RWPE2 (cell line): ENCODE measurements around the gene SH3RF1.

Experiments used
- ATAC-seq: fragments of 200-7000 bp; cut with Tn5 transposase; 3 replicates; pipeline ENCODE4 v1.9.1; 2021; ENCODE audit warnings: low read depth
- DNase-seq: peaks from one replicate; pipeline ENCODE4 v3.0.0-alpha.2; 2020; ENCODE audit warnings: low spot score
- H3K27ac ChIP-seq: fragments of 450-650 bp; 2 replicates; pipeline ENCODE4 v1.5.1; 2017; ENCODE audit warnings: mild to moderate bottlenecking; ENCODE audit not compliant: poor library complexity, severe bottlenecking
- H3K27me3 ChIP-seq: fragments of 250-450 bp; sonication (Bioruptor Pico); 2 replicates; pipeline ENCODE4 v1.5.1; 2021; ENCODE audit warnings: mild to moderate bottlenecking, moderate library complexity; ENCODE audit not compliant: insufficient read depth, poor library complexity, severe bottlenecking
- H3K36me3 ChIP-seq: fragments of 250-450 bp; sonication (Bioruptor Pico); 2 replicates; pipeline ENCODE4 v1.5.1; 2020; ENCODE audit warnings: low read depth, mild to moderate bottlenecking, moderate library complexity
- H3K4me1 ChIP-seq: fragments of 250-450 bp; sonication (Bioruptor Pico); 2 replicates; pipeline ENCODE4 v1.5.1; 2021; ENCODE audit warnings: mild to moderate bottlenecking, moderate library complexity; ENCODE audit not compliant: insufficient read depth, poor library complexity, severe bottlenecking
- H3K4me3 ChIP-seq: fragments of 250-450 bp; sonication (Bioruptor Pico); 2 replicates; pipeline ENCODE4 v1.5.1; 2021; ENCODE audit warnings: mild to moderate bottlenecking, moderate library complexity; ENCODE audit not compliant: severe bottlenecking
- H3K9me3 ChIP-seq: fragments of 250-450 bp; sonication (Bioruptor Pico); 2 replicates; pipeline ENCODE4 v1.5.1; 2021; ENCODE audit warnings: mild to moderate bottlenecking, moderate library complexity; ENCODE audit not compliant: severe bottlenecking
- CTCF ChIP-seq: fragments of 450-650 bp; IDR thresholded peaks from one replicate; pipeline ENCODE4 v1.5.1; 2017; ENCODE audit warnings: mild to moderate bottlenecking, moderate library complexity; ENCODE audit not compliant: poor library complexity, severe bottlenecking

The SH3RF1 gene

DNA sequence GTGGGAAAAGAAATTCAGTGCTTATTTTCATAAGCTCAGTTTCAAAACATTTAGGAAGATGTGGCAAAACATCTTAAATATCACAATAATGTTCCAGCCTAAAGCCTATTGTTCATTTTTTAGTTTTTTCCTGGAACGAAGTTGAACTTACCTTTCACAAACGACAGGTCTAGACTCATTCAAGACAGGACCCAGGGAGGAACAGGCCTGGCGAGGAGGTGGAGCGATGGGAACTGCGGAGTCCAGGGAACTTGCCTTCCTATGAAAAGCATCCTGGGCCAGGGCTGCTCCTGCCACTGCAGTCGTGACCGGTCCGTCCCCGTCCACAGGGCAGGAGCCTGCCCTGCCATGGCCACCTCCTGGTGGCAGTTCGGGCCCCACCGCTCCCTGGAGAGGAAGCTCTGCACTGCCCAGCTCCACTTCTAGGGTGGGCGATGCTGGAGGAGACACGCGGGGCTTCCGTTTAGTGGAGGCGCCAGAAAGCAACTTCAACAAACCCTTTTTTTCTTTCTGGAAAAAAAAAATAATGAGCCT is 164.0 kb downstream of the SH3RF1 start:
- H3K27ac ChIP-seq, result no peak overlapping the region

GRCh38 chr4:169105620-169106019 is 165.1 kb downstream of the SH3RF1 start:
- TF ChIP-seq CTCF, result no peak
- H3K9me3 ChIP-seq, result no peaks in the 10 kb centered on the region
- H3K27ac ChIP-seq, result peak overlapping the region; percentile 35
- H3K4me3 ChIP-seq, result no peak overlapping the region
- H3K27me3 ChIP-seq, result no peaks in the 10 kb centered on the region
- H3K36me3 ChIP-seq, result peaks cover 54% of the 10 kb centered on the region
- ATAC-seq (no peak), DNase-seq (no peak)
- H3K4me1 ChIP-seq, result peaks cover 12% of the 10 kb centered on the region

More for the DNA sequence above, 164.0 kb downstream of the SH3RF1 start:
- Histone ChIP-seq H3K4me3 (no peak overlapping the region), H3K36me3 (peaks cover 54% of the 10 kb centered on the region), H3K9me3 (no peaks in the 10 kb centered on the region), H3K4me1 (peaks cover 12% of the 10 kb centered on the region), H3K27me3 (no peaks in the 10 kb centered on the region)
- no peak for ATAC-seq
- DNase-seq, result no peak
- TF ChIP-seq CTCF, result no peak

GRCh38 chr4:169103966-169104412 is 166.8 kb downstream of the SH3RF1 start:
- peak; percentile 87 for ATAC-seq
- DNase-seq, result no peak

DNA sequence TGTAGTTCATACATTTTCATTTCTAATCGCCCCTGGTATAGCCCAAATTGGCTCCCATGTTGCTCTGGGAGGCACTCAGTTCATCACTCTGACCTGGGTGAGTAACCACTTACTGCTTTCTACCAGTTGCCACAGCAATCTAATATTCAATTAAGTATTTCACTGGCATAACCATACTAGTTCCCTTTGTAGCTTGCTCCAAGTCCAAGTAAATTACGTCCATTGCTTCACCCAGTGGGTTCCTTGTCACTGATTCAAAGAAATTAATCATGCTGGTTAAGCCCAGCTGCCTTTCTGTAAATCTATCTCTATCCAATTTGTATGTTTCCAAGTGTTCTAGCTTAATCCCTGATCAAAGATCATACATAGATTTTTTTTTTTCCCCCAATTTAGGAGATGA is 168.7 kb downstream of the SH3RF1 start:
- Histone ChIP-seq H3K9me3 (no peaks in the 10 kb centered on the region), H3K27me3 (no peaks in the 10 kb centered on the region), H3K36me3 (peaks cover 42% of the 10 kb centered on the region), H3K4me3 (no peak overlapping the region), H3K27ac (no peak overlapping the region), H3K4me1 (peaks cover 12% of the 10 kb centered on the region)
- TF ChIP-seq CTCF, result no peak
- no peak for DNase-seq
- ATAC-seq, result no peak

More at GRCh38 chr4:169103966-169104412, 166.8 kb downstream of the SH3RF1 start:
- Histone ChIP-seq H3K9me3 (no peaks in the 10 kb centered on the region), H3K36me3 (peaks cover 50% of the 10 kb centered on the region), H3K4me3 (no peak overlapping the region), H3K27me3 (no peaks in the 10 kb centered on the region), H3K27ac (peak overlapping the region; percentile 35), H3K4me1 (peaks cover 12% of the 10 kb centered on the region)
- no peak for TF ChIP-seq CTCF

GRCh38 chr4:169100670-169101101 is 170.1 kb downstream of the SH3RF1 start:
- TF ChIP-seq CTCF, result no peak

More at GRCh38 chr4:169100670-169101101, 170.1 kb downstream of the SH3RF1 start:
- H3K27me3 ChIP-seq, result no peaks in the 10 kb centered on the region
- no peak overlapping the region for H3K4me3 ChIP-seq
- H3K36me3 ChIP-seq, result peaks cover 38% of the 10 kb centered on the region
- ATAC-seq (no peak), DNase-seq (no peak)
- peaks cover 12% of the 10 kb centered on the region for H3K4me1 ChIP-seq
- no peaks in the 10 kb centered on the region for H3K9me3 ChIP-seq
- no peak overlapping the region for H3K27ac ChIP-seq
